Suprapubic skin (tissue), 3 donors: ENCODE measurements around the gene TBC1D22A.

ENCODE experiments used
- POLR2A ChIP-seq, 2 donors: fragments of 450-650 bp; IDR thresholded peaks; one replicate each; pipeline ENCODE4 v1.6.1; 2017; ENCODE audit warnings: antibody characterized with exemption in 2 of 2, mild to moderate bottlenecking in 2 of 2, moderate library complexity in 2 of 2
- TF ChIP-seq, protein P1 (sequence below), 2 donors: fragments of 200-600 bp in 1 of 2; fragments of 450-650 bp in 1 of 2; sonication (generic) in 1 of 2; IDR thresholded peaks; one replicate each; pipeline ENCODE4 v1.5.1; 2016 to 2019; ENCODE audit warnings: antibody characterized with exemption in 2 of 2, mild to moderate bottlenecking in 1 of 2, moderate library complexity in 1 of 2

DNA sequence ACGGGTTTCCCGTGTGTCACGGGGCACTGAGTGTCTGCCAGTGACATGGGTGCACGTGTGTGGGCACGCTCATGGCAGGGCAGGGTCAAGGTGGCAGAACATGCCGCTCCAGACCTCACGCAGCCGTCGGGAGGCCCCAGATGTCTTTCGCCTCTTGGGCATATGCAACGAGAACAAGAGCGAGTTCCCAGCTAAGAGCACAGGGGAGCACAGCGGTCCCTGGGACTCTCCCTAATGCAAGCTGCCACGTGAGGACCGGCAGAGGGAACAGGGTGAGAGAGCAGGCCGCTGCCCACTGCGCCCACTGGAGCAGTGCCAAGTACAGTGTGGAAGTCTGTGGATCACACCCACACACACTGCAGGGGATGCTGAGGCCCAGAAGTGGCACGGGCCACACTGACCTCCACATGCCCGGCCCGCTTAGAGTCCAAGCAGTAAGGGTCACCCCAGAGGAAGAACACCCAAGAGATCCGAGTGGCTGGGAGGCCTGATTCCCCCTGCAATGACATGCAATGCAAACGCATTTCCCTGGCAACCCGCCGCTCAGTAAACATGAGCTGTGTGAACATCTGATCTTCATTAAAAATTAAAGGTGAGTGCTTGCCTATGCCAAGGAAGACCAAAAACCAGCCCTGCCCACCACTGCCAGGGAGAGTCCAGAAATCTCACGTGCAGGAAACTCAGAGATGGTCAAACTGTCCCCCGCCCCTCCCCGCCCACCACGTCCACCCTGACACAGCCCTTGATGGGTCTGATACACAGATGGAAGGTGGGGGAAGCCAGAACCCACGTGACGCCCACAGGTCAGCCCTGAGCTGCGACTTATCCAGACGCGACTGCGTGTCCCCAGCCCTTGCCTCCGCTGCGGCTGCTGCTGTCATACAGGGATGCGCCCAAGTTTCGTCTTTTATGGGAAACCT is 36.1 kb upstream of the TBC1D22A start:
- TF ChIP-seq, protein P1, sequence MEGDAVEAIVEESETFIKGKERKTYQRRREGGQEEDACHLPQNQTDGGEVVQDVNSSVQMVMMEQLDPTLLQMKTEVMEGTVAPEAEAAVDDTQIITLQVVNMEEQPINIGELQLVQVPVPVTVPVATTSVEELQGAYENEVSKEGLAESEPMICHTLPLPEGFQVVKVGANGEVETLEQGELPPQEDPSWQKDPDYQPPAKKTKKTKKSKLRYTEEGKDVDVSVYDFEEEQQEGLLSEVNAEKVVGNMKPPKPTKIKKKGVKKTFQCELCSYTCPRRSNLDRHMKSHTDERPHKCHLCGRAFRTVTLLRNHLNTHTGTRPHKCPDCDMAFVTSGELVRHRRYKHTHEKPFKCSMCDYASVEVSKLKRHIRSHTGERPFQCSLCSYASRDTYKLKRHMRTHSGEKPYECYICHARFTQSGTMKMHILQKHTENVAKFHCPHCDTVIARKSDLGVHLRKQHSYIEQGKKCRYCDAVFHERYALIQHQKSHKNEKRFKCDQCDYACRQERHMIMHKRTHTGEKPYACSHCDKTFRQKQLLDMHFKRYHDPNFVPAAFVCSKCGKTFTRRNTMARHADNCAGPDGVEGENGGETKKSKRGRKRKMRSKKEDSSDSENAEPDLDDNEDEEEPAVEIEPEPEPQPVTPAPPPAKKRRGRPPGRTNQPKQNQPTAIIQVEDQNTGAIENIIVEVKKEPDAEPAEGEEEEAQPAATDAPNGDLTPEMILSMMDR (IDR thresholded peaks at IDR 0.05) = no peak
- TF ChIP-seq POLR2A (IDR thresholded peaks at IDR 0.05) = no peak
